HepG2 (cell line): ENCODE measurements around the gene KANSL1. TPM values are rescaled to one million over a fixed set of nuclear protein-coding genes. Genes with fewer than 3 reads are reported as not detected.

Experiments used
- ATAC-seq: fragments of 200-7000 bp; cut with Tn5 transposase; 3 replicates; pipeline ENCODE4 v1.9.1; 2020; ENCODE audit warnings: mild to moderate bottlenecking, moderate library complexity
- BruUV-seq: library from RNA; stranded (reverse); fragments of 400-500 nt; replicated peaks from 2 replicates; lab custom pipeline; 2021; lab: Mats Ljungman, UMichigan
- CTCF ChIA-PET: fragments of 300-600 bp; formaldehyde crosslinking; extraction: SDS; loops from one replicate; lab custom pipeline; 2021; ENCODE audit warnings: low total read pairs, inconsistent platforms, low intra/inter-chr PET ratio; lab: Yijun Ruan, JAX
- POLR2A ChIA-PET: fragments of 350-600 bp; sonication (Branson Sonifier 250); formaldehyde crosslinking; loops from one replicate; lab custom pipeline; 2020; ENCODE audit warnings: antibody characterized with exemption, inconsistent platforms; lab: Yijun Ruan, JAX
- DNase-seq: peaks from one replicate; pipeline ENCODE4 v3.0.0-alpha.2; 2015; ENCODE audit warnings: low spot score
- FAIRE-seq: peaks from 3 replicates; lab custom pipeline; 2011; peaks lifted over from hg19 to GRCh38; lab: Jason Lieb, UNC
- H2AFZ ChIP-seq: one replicate; pipeline ENCODE4 v1.6.1; 2011; ENCODE audit warnings: low read length, inconsistent platforms
- H3K27ac ChIP-seq: fragments of 300-600 bp; 3 replicates; pipeline ENCODE4 v1.8.0; 2011; ENCODE audit warnings: mixed run types, mild to moderate bottlenecking, mixed read lengths, low read length, inconsistent platforms; ENCODE audit not compliant: insufficient read depth; ENCODE audit errors: extremely low read length
- H3K27me3 ChIP-seq, 2 experiments: fragments of 200-600 bp in 1 of 2; 2 replicates in 1 of 2; 3 replicates in 1 of 2; pipeline versions ENCODE4 v1.6.0 to v1.8.0; 2011; ENCODE audit warnings: low read length in 2 of 2, mild to moderate bottlenecking in 2 of 2, moderate library complexity in 2 of 2, inconsistent platforms in 1 of 2; ENCODE audit not compliant: insufficient read depth in 2 of 2, control insufficient read depth in 1 of 2
- H3K36me3 ChIP-seq, 2 experiments: fragments of 200-600 bp in 1 of 2; replicated peaks in 1 of 2; 2 replicates in 1 of 2; 3 replicates in 1 of 2; pipeline versions ENCODE4 v1.5.1 to v1.8.0; 2011; ENCODE audit warnings: low read length in 2 of 2, inconsistent platforms in 1 of 2; ENCODE audit not compliant: insufficient read depth in 2 of 2, control insufficient read depth in 1 of 2
- H3K4me1 ChIP-seq: 2 replicates; pipeline ENCODE4 v1.5.1; 2012; ENCODE audit warnings: low read length, inconsistent platforms; ENCODE audit not compliant: insufficient read depth
- H3K4me2 ChIP-seq: 2 replicates; pipeline ENCODE4 v1.6.0; 2011; ENCODE audit warnings: low read depth, low read length, inconsistent platforms
- H3K4me3 ChIP-seq, 3 experiments: fragments of 200-600 bp in 1 of 3; sonication (generic), shearing (Covaris generic) in 1 of 3; replicated peaks in 1 of 3; 2 replicates each; pipeline ENCODE4 v1.5.1; 2011 to 2016; ENCODE audit warnings: low read length in 3 of 3, inconsistent platforms in 2 of 3, low read depth in 2 of 3, mild to moderate bottlenecking in 2 of 3, control low read depth in 1 of 3, mixed read lengths in 1 of 3; ENCODE audit not compliant: insufficient read depth in 1 of 3
- H3K79me2 ChIP-seq: one replicate; pipeline ENCODE4 v1.6.1; 2011; ENCODE audit warnings: low read length, inconsistent platforms; ENCODE audit not compliant: insufficient read depth
- H3K9ac ChIP-seq: 2 replicates; pipeline ENCODE4 v1.6.0; 2011; ENCODE audit warnings: mild to moderate bottlenecking, low read depth, low read length, inconsistent platforms; ENCODE audit not compliant: insufficient read depth
- H3K9me3 ChIP-seq: 2 replicates; pipeline ENCODE4 v1.5.1; 2012; ENCODE audit warnings: mild to moderate bottlenecking, low read length
- H4K20me1 ChIP-seq: 2 replicates; pipeline ENCODE4 v1.6.0; 2011; ENCODE audit warnings: inconsistent platforms, mild to moderate bottlenecking, low read length, moderate library complexity; ENCODE audit not compliant: insufficient read depth
- NFKBIZ ChIP-seq: IDR thresholded peaks from 2 replicates; pipeline ENCODE4 v1.6.1; 2018; ENCODE audit warnings: missing genetic modification reagents, missing compliant biosample characterization
- WGBS: methylation state at CpG from one replicate; pipeline ENCODE4 v1.1.6; 2017; ENCODE audit warnings: low lambda C conversion rate; 5-methylcytosine and 5-hydroxymethylcytosine counted together
- in situ Hi-C: cut with HindIII; loops from 2 replicates; pipeline ENCODE4 v1.10.0; 2017; ENCODE audit warnings: low pct_unique_long_range_greater_than_20kb; ENCODE audit not compliant: extremely low pct_ligation_motif_present
- intact Hi-C: fragments of 100-400 bp; cut with micrococcal nuclease; formaldehyde crosslinking; loops from one replicate; pipeline ENCODE4 v1.10.0; 2022; ENCODE audit not compliant: unreplicated experiment
- polyA plus RNA-seq, 8 experiments: library from polyadenylated mRNA; depleted of rRNA in 3 of 8; stranded (reverse) in 7 of 8; unstranded in 1 of 8; fragments of >200 nt; fragmentation: Illumina TruSeq in 4 of 8; extraction: Trizol in 4 of 8; gene quantifications; 2 replicates each; pipeline versions ENCODE4 v1.2.1 to v1.2.3, GENCODE V29; 2011 to 2016; ENCODE audit warnings: low read depth in 4 of 8, missing spikeins in 1 of 8, mixed read lengths in 1 of 8; ENCODE audit not compliant: insufficient read depth in 1 of 8
- total RNA-seq, 5 experiments: library from RNA; depleted of rRNA; stranded (reverse); fragments of >200 nt; fragmentation: Illumina TruSeq; extraction: Trizol; gene quantifications; 2 replicates each; pipeline ENCODE4 v1.2.3, GENCODE V29; 2016; ENCODE audit warnings: low read depth in 1 of 5
- TF ChIP-seq, protein P1 (sequence below): sonication (generic); formaldehyde crosslinking; IDR thresholded peaks from 2 replicates; pipeline ENCODE4 v1.4.0; 2020; ENCODE audit warnings: mild to moderate bottlenecking, missing genetic modification reagents, borderline replicate concordance
- TF ChIP-seq, protein P2 (sequence below): sonication (generic); formaldehyde crosslinking; IDR thresholded peaks from 2 replicates; pipeline ENCODE4 v1.4.0; 2020; ENCODE audit warnings: mild to moderate bottlenecking, missing genetic modification reagents
- TF ChIP-seq, protein P3 (sequence below): sonication (generic); formaldehyde crosslinking; IDR thresholded peaks from 2 replicates; pipeline ENCODE4; 2020; ENCODE audit warnings: missing genetic modification reagents, mild to moderate bottlenecking, borderline replicate concordance

The KANSL1 gene
- total and polyA plus RNA-seq, 2 of the 13 experiments (the other 11 are each of a cell fraction or from before 2014, with no cell fraction given) = 24.0 to 59.6 TPM

DNA sequence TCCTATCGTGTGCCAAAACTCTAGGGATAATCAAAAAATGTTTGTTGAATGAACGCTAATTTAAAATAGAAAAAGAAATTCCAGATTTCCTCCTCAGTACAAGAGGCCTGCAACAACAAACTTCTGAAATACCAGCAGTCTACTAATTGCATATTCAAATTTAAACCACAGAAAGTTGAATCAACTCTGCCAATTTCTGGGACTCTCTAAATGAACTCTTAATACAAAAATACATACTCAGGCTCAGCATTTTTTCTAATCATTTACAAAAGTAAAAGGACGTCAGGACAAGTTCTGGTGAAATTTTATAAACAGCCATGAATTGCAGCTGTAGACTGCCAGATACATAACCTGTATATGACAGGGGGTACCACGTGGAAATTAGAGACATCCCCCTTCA is 49.0 kb downstream of the KANSL1 start (continued):
- TF ChIP-seq, protein P1, sequence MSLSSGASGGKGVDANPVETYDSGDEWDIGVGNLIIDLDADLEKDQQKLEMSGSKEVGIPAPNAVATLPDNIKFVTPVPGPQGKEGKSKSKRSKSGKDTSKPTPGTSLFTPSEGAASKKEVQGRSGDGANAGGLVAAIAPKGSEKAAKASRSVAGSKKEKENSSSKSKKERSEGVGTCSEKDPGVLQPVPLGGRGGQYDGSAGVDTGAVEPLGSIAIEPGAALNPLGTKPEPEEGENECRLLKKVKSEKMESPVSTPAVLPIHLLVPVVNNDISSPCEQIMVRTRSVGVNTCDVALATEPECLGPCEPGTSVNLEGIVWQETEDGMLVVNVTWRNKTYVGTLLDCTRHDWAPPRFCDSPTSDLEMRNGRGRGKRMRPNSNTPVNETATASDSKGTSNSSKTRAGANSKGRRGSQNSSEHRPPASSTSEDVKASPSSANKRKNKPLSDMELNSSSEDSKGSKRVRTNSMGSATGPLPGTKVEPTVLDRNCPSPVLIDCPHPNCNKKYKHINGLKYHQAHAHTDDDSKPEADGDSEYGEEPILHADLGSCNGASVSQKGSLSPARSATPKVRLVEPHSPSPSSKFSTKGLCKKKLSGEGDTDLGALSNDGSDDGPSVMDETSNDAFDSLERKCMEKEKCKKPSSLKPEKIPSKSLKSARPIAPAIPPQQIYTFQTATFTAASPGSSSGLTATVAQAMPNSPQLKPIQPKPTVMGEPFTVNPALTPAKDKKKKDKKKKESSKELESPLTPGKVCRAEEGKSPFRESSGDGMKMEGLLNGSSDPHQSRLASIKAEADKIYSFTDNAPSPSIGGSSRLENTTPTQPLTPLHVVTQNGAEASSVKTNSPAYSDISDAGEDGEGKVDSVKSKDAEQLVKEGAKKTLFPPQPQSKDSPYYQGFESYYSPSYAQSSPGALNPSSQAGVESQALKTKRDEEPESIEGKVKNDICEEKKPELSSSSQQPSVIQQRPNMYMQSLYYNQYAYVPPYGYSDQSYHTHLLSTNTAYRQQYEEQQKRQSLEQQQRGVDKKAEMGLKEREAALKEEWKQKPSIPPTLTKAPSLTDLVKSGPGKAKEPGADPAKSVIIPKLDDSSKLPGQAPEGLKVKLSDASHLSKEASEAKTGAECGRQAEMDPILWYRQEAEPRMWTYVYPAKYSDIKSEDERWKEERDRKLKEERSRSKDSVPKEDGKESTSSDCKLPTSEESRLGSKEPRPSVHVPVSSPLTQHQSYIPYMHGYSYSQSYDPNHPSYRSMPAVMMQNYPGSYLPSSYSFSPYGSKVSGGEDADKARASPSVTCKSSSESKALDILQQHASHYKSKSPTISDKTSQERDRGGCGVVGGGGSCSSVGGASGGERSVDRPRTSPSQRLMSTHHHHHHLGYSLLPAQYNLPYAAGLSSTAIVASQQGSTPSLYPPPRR (CRISPR knock-in tag) = no peak
- TF ChIP-seq, protein P2, sequence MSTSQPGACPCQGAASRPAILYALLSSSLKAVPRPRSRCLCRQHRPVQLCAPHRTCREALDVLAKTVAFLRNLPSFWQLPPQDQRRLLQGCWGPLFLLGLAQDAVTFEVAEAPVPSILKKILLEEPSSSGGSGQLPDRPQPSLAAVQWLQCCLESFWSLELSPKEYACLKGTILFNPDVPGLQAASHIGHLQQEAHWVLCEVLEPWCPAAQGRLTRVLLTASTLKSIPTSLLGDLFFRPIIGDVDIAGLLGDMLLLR (CRISPR knock-in tag) = no peak
- no peak for TF ChIP-seq NFKBIZ (CRISPR knock-in tag)

DNA sequence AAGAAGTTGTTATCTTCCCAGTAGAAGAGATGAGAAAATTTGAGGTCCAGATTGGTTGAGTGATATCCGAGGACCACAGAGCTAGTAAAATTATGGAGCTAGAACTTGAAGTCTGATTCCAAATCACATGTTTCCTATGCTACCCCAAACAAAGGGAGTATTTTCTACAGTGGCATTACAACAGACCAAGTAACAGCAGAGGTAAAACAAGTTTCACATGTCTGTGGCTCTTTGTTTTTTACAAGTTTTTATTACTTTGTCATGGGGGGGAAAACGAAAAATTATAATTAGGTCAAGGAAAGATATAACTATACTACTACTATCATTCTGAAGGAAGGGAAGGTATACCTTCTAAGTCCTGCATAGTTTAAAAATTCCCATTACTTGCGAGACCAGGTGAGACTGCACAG is 49.4 kb downstream of the KANSL1 start:
- ATAC-seq (no peak), DNase-seq (no peak), FAIRE-seq (no peak)
- peaks cover 85% of the 10 kb centered on the region for H4K20me1 ChIP-seq
- no peak overlapping the region for H3K4me2 ChIP-seq
- no peaks in the 10 kb centered on the region for H3K9me3 ChIP-seq
- H3K79me2 ChIP-seq = peaks cover 94% of the 10 kb centered on the region
- TF ChIP-seq, protein P3, sequence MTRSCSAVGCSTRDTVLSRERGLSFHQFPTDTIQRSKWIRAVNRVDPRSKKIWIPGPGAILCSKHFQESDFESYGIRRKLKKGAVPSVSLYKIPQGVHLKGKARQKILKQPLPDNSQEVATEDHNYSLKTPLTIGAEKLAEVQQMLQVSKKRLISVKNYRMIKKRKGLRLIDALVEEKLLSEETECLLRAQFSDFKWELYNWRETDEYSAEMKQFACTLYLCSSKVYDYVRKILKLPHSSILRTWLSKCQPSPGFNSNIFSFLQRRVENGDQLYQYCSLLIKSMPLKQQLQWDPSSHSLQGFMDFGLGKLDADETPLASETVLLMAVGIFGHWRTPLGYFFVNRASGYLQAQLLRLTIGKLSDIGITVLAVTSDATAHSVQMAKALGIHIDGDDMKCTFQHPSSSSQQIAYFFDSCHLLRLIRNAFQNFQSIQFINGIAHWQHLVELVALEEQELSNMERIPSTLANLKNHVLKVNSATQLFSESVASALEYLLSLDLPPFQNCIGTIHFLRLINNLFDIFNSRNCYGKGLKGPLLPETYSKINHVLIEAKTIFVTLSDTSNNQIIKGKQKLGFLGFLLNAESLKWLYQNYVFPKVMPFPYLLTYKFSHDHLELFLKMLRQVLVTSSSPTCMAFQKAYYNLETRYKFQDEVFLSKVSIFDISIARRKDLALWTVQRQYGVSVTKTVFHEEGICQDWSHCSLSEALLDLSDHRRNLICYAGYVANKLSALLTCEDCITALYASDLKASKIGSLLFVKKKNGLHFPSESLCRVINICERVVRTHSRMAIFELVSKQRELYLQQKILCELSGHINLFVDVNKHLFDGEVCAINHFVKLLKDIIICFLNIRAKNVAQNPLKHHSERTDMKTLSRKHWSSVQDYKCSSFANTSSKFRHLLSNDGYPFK (CRISPR knock-in tag) = no peak
- in situ Hi-C loops = no loop called here
- intact Hi-C loops = no loop called here
- H3K27ac ChIP-seq = no peak overlapping the region
- no peak overlapping the region for H3K9ac ChIP-seq
- no peak overlapping the region for H3K4me3 ChIP-seq
- ChIA-PET CTCF (no interaction called here), POLR2A (interaction anchor here (1.1 kb wide), 1 partner anchor 99 kb away, joined by 3 read pairs; no protein-coding TSS in a partner anchor)
- H2AFZ ChIP-seq = no peak overlapping the region
- H3K27me3 ChIP-seq = no peaks in the 10 kb centered on the region
- H3K36me3 ChIP-seq = 0 out of 5 replicates have a peak, but pooled peaks cover 0 to 2% of the 10 kb centered on the region in 2 experiments
- BruUV-seq = no TSS peak
- H3K4me1 ChIP-seq = peaks cover 63% of the 10 kb centered on the region
- WGBS = 82% methylated on average over 3 of the region's 3 CpGs
